DMS79 (cell line): ENCODE results near the gene FAM131C.

Experiments
- DNase-seq: peaks from one replicate; lab custom pipeline; 2025; lab: John Stamatoyannopoulos, UW

FAM131C gene

DNA sequence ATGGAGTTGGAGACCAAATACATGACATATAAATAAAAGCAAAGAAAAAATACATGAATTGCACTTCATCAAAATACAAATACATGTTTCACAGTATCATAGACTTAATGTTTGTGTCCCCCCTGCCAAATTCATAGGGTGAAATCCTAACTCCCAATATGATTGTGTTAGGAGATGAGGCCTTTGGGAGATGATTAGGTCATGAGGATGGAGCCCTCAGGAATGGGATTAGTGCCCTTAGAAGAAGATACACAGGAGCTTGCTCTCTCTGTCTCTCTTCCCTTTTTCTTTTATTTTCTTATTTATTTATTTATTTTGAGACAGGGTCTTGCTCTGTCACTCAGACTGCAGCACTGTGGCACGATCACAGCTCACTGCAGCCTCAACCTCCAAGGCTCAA, 26.0 kb upstream of the FAM131C start:
- DNase-seq: no peak

DNA sequence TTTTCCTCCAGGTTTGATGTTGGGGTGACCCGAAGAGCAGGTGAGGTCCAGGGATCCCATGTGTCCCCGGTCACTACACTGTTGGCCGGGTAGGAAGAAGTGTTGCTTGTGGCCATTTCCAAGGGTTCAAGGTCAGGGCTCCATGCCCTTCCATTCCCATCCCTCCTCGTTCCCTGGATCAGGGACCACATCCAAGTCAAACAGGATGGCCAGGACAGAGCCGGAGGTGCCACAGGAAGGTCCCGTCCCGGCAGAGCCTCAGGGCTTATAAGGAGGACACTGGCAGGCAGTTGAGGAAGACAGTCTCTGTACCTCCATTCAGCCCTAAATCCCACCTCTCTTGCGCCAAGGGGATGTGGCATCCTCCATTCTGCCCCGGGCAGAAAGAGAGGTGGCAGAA, 22.0 kb upstream of the FAM131C start:
- no peak for DNase-seq

DNA sequence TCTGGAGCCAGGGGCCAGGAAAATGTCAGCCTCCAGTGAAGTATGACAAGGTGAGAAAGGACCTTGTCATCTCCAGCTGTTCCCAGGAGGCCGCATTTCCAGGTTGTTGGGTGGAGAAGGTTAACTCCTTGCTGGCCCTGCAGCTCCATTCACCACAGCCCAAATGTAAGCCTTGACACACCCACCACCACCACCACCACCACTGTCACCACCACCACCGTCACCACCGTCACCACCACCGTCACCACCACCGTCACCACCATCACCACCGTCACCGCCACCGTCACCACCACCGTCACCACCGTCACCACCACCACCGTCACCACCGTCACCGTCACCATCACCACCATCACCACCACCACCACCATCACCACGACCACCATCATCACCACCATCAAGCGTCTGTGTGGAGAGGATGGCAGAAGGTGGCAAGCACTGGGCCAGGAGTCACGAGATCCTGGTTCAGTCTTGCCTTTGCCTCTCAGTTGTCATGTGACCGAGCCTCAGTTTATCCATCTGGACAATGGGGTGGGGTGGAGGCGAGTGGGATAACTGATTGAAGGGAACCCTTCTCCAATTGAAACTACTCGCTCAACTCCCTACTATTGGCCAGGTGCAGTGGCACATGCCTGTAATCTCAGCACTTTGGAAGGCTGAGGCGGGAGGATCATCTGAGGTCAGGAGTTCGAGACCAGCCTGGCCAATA, 21.2 kb upstream of the FAM131C start:
- DNase-seq: no peak

DNA sequence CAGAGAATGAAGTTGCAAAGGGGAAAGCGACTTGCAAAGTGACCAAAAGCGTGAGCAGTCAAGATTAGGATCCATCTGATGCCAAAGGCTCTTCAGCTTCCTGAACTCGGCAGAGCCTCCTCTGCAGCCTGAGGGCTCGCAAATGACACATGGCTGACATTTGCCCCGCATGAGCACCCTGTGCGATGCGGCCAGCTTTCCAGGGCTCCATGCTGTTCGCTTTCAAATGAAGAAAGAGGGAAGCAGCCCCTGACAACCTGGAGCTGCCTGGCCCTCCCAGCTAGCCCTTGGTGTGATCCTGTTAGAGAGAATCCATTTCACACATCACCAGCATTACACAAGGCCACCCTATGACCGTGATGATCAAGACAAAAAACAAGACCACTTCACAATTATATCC, 20.2 kb upstream of the FAM131C start:
- no peak for DNase-seq

DNA sequence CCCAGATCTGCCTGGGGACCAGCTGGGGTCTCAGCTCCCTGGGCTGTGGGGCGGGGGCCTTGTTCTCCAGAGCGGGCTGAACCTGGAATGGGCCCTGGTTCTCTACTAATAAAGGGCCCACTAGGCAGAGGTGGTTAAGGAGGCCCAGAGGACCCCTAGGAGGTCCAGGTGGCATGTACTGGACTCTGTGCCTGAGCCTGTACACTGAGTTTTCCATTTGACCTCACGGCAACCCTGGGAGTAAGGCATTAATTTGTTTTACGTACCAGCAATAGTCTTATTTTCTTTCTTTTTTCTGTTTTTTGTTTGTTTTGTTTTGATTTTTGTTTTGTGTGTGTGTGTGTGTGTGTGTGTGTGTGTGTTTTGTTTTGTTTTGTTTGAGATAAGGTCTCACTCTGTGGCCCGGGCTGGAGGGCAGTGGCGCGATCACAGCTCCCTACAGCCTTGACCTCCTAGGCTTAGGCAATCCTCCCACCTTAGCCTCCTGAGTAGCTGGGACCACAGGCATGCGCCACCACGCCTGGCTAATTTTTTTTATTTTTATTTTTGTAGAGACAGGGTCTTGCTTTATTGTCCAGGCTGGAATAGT, 19.6 kb upstream of the FAM131C start:
- DNase-seq: no peak

DNA sequence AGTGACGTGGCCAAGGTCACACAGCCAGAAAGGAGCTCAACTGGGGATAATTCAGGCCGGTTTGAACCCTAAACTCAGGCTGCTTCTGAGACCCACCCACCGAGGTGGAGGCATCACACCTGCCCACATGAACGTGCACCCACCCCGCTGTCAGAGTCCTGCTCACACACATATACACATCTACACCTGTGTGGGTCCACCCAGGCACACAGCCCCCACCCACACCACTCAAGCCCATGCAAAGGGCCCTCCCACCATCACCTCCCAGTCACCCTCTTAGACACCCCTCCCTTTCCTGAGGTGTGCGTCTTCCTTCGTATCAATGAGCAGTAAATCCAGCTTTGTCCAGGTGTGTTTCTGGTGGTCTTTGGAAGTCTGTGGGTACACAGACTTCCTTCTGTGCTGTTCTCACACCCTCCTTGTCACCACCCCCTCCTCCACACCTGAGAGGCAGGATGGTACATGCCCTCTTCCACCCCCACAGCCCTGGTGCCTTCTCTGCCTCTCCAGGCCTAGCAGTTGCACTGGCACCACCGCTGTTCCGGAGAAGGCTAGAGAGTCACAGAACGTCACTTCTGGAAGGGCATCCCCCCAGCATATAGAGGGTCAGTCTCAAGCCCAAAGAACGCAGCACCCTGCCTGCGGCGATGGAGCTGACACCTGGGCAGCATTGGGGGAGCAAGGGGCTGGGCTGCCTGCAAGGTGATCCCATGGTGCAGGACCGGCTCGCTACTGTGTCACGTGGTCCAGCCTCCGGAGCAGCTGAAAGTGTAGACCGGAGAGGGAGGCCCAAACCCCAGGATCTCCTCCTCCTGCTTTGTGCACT, 18.9 kb upstream of the FAM131C start:
- no peak for DNase-seq

DNA sequence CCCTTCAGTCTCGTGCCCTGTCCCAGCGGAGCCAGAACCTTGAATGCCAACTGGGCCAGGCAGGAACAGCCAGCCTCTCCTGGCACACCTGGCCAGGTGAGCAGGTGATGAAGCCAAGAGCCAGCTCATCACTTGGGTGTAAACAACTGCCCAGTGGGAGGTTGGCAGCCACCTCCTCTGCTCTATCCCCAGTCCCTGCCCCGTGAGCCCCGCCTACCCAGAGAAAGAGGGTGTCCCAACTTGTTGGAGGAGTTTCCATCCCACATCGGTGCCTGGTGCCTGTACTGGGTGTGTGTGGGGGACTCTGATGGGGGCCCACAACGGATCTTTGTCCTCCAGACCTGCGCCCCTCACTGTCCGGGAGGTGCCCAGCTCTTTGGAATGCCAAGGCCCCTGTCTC, 17.8 kb upstream of the FAM131C start:
- peak; percentile 27 for DNase-seq

DNA sequence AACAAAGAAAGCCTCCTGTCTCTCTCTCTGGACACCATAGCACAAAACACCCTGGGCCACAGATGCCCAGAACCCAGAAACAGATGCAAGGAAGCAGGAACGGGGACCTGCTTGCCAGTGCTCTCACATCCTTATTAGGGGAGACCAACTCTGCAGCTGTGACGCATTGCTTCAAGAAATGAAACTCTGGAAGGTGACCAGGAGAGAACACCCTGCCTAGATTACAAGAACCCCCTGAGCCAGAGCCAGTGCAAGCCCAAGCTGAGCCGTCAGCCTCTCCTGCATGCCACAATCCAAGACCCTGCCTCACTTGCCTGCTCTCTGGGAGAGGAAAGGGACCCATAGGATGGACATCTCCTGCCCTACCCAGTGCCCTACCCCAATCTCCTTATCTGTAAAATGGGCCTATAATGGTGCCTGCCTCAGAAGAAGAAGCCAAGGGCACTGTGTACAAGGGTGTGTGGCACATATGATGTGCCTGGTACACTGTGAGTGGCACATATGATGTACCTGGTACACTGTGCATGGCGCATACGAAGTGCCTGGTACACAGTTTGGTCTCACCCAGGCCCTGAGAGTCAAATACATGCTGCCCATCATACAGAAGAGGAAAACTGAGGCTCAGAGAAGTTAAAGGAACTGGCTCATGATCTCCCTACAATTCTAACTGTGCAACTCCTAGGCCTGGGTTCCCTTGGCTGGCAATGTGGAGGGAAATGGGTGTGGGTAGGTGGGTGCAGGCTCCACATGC, 16.8 kb upstream of the FAM131C start:
- DNase-seq: no peak

DNA sequence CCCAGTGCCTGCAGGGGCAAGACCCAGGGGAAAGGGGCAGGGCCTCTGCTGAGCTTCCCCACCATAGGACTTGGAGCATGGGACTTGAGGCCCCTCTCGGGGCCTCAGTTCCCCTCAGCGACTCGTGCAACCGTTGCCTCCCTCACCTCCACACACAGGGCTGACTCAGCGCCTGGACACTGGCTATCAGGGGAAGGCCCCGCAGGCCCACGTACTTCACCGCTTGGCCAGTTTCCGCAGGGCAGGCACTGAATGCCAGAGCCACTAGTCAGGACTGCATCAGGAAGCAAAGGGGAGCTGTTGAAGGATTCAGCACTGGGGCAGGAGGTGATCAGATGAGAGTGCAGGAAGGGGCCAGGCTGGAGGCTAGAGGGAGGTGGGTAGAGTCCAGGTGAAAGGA, 15.5 kb upstream of the FAM131C start:
- no peak for DNase-seq

DNA sequence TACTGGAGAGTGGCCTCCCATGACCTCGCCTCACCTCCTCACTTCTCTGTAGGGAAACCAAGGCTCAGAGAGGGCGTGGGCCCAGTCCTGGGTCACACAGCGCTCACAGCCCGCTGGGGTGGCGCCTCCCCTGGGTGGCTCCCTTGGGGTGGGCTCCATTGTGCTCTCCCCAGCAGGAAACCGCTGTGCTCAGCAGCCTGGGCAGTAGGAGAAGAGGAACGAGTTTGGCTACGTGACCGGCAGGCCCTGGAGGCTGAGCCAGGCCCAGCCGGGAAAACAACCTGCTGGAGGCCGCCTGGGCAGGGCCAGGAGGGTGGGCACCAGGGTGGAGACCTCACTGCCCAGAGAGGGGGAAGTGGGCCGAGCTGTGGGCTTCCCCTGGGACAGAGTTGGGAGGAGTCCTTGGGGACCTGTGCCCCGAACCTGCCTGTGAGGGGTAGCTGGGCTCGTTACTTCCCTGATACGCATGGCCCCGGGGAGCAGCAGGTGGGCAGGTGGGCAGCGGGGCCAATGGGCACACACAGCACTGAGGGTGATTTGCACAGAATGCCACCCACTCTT, 15.0 kb upstream of the FAM131C start:
- no peak for DNase-seq

DNA sequence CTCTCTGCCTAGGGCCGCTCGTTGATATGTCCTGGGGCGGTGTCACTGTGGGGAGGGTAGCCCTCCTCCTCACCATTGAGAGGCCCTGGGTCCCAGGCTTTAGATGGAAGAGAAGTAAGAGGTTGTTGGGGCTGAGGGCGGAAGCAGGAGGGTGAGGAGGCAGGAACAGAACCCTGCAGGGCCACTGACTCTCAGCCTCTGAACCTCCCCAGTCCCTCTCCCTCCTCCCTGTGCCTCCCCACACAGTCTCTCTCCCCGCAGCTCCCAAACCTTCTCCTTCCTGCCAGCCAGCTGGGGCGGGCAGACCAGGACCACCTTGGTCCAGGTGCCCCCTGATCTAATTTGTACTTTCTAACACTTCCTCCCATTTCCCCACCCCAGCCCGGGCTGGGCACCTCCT, 14.3 kb upstream of the FAM131C start:
- DNase-seq: no peak

DNA sequence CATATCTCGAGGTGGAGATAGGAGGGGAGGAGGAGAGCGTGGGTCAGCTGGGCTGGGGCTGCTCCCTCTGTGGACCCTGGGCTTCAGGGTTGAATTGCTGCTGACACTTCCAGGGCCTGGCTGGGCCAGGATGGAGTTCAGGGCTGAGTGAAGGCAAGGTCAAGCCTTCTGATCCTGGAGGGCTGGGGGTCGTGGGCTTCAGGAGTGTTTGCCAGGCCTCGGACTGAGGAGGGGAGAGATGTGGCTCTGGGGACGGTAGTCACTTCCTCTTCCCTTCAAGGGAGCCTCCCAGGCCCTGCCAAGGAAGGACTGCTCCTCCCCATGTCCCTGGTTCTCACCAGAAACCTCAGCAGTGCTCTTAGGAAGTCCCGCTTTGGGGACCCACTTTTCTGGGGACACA, 12.1 kb upstream of the FAM131C start:
- no peak for DNase-seq

DNA sequence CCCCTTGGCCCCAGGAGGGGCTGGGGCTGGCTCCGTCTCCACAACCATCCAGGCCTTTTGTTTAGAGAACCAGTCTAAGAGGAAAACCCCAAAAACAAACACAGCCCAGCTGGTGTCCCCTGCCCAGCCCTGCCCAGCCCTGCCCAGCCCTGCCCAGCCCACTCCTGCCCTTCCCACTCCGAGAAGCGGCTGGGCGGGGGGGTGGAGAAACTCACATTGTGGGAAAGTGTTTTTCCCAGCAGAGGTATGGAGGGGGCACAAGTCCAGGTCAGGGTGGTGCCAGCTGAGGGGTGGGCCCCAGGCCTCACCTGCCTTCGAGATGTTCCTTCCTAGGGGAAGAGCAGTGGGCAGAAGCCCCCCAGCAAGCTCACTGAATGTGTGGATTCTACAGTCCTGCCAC, 10.0 kb upstream of the FAM131C start:
- DNase-seq: no peak

DNA sequence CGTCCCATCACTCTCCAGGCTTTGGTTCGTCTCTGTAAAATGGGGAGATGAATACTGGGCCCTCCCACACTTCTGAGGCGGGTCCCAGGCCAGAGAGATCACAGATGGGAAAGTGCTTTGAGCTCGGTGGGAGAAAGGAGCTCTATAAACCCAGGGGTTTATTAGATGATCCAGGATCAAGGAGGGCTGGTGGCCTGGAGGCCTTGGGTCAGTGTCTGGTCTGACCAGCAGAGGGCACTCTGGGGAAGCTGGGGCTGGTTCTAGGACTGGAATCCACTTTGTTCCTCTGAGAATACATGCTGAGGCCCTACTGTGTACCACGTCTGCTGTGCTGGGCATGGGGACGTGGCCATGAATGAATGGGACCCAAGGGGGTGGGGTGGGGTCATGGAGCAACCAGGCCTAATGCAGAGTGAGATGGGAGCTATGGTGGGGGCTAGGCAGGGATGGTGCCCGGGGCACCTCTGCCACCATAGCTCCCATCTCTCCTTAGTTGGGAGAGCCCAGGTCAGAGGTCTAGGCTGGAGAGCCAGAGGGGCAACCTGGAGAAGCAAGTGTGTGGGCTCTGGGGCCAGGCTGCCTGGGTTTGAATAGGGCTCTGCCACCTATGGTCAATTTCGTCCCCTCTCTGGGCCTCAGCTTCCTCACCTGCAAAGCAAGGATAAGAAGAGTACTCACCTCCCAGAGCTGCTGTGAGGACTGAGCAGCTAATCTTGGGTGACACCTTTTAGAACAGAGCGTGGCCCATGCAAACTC, 9.0 kb upstream of the FAM131C start:
- DNase-seq: no peak

DNA sequence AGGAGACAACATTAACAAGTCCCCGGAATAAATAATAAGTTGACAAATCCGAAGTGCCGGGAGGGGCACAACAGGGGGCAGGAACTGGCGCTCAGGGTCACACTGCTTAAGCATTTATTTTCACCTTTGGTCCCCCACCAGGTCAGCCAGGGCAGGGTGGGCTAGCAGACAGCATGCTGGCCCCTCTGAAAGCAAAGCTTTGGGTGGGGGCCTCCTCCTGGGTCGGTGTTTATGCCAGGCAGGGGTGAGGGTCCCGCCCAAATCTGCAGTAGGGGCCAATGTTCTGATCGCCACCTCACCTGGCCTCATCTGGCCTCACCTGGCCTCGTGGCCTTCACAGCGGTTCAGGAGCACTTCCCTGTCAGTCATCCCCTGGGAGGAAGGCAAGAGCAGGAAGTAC, 8.2 kb upstream of the FAM131C start:
- no peak for DNase-seq

DNA sequence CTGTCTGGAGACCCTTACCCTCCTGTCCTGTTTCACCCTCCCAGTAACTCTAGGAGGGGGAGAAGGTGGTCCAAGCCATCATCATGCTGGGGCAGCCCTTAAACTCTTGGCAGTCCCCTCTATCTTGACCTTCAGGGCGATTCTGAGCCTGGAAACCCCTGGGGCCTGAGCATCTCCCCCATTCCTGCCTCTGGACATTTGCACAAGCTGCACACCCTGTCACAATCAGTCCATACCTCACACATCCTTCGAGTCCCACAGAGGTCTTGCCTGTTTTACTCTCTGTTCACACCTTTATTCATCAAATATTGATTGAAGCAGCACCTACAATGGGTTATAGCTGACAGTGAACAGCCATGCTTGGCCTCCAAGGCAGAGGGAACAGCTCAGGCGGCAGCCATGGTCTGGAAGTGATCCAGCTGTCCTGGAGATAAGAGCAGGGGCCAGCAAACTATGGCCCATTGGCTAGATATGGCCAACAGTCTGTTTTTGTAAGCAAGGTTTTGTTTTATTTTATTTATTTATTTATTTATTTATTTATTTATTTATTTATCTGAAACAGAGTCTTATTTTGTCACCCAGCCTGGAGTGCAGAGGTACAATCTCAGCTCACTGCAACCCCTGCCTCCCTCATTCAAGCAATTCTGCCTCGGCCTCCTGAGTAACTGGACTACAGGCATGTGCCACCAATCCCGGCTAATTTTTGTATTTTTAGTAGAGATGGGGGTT, 7.1 kb upstream of the FAM131C start:
- no peak for DNase-seq

DNA sequence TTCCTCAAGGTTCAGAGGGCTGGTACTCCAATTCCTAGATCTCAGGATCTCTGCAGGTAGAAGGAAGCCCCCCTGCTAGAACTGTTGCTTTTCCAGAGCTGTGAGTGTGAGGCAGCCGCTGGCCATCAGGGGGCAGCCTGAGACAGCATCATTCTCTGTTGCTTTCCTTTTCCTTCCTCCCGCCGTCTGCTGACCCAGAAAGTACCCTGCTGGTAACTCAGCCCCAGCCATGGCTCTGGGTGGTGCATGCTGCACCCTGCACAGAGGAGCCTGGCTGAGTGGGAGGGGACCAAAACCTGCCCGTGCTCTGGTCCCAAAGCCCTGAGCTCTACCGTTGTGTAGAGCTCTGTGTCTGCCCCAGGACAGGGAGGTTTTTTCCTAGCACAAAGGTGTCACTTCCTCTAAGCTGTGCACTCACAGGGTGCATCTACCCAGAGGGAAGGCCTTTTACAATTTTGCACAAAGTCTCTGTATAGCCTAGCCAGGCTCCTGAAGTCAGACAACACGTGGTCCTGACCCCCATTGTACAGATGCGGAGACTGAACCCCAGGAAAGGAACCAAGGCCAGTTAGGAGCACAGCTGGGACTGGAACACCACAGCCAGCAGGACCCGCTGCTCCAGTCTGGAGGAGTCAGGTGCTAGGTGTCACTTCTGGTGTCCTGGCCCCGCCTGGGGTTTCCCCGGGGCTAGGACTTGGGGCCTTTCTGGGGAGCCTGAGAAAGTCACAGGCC, 5.6 kb upstream of the FAM131C start:
- DNase-seq: peak; percentile 47

DNA sequence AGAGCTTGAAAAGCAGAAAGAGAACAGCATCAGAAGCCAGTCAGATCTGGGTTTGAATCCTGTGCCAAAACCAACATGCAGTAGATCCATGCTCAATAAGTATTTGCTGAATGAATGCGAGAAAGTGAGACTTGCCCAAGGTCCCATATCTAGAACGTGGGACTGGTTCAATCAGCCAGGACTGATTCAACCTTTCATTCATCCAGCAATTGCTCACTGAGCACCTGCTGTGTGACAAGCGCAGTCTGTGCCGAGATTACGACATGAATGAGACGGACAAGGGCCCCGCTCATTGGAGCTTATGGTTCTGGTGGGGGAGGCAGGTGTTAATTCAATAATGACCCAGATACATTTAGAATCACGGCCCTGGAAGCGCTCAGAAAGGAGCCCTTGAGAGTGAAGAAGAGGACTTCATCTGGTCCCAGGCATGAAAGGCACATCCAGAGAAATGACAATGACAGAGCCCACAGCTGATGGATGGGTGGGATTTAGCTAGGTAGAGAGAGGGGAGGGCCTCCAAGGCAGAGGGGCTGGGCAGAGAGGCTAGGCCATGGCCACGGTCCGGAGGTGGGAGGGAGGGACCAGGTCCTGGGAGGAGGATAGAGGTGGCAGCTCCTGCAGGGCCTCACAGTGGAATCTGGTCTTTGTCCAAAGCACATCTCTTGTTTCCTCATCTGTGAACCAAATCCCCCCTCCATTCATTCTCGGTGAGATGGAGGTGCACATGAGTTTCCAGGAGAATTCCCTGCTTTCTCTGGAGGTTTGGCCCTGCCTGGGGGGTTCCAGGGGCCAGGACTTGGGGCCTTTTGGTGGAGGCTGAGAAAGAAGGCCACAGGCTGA, 4.2 kb upstream of the FAM131C start:
- no peak for DNase-seq

DNA sequence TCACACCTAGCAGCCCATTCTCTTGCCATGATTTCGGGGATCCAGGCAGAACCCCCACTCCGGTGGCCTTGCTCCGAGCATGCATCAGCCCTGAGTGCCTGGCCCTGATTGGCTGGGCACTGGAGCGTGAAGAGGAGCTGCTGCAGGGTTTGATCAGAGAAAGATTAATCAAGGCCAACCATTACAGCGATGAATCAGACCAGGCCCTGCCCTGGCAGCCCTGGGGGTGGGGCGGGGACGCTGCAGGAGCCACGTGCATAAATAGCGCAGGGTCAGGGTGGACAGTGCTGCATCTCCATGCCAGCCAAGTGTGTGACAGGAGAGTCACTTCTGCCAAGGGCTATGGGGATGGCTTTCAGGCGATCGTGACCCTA, 3.4 kb upstream of the FAM131C start:
- no peak for DNase-seq
